Fibroblast of skin of back (primary cell): ENCODE data around the gene CHST15. TPM values are rescaled to one million over a fixed set of nuclear protein-coding genes. Genes with fewer than 3 reads are reported as not detected.

ENCODE experiments used
- DNase-seq: peaks from one replicate; pipeline ENCODE4 v3.0.0-alpha.2; 2013
- polyA plus RNA-seq, 2 experiments: library from polyadenylated mRNA; unstranded; fragments of 120-200 nt; gene quantifications; one replicate each; pipeline ENCODE4 v1.2.1, GENCODE V29; 2013; ENCODE audit not compliant: insufficient read length in 2 of 2

The CHST15 gene
- polyA plus RNA-seq (2013, experiment 1 of 2; ENCODE audit: insufficient read length) = 6.5 TPM
- polyA plus RNA-seq (2013, experiment 2 of 2; ENCODE audit: insufficient read length) = 5.2 TPM

- peak; percentile 71 for DNase-seq
Measured at GRCh38 chr10:124092860-124093773, at the start of gene CHST15. CHST15 (minus strand) TSS chr10:124093598; CDS start chr10:124046212, 47,386 bp downstream.

- no peak for DNase-seq
Measured at GRCh38 chr10:124142960-124143359, 49.6 kb upstream of the CHST15 start.

- DNase-seq = no peak
Measured at GRCh38 chr10:124142006-124142739, 48.8 kb upstream of the CHST15 start.

- no peak for DNase-seq
Measured at GRCh38 chr10:124138883-124139348, 45.5 kb upstream of the CHST15 start.

- DNase-seq = no peak
Measured at GRCh38 chr10:124138195-124138882, 44.9 kb upstream of the CHST15 start.

GRCh38 chr10:124134251-124134893 lies 41.0 kb upstream of the CHST15 start:
- DNase-seq = no peak

- no peak for DNase-seq
Measured at GRCh38 chr10:124132876-124133275, 39.5 kb upstream of the CHST15 start.

- DNase-seq = no peak
Measured at GRCh38 chr10:124132306-124132705, 38.9 kb upstream of the CHST15 start.

- no peak for DNase-seq
Measured at GRCh38 chr10:124131172-124131571, 37.8 kb upstream of the CHST15 start.

GRCh38 chr10:124130198-124130900 lies 37.0 kb upstream of the CHST15 start:
- no peak for DNase-seq

- no peak for DNase-seq
Measured at GRCh38 chr10:124129471-124129870, 36.1 kb upstream of the CHST15 start.

GRCh38 chr10:124128811-124129145 lies 35.4 kb upstream of the CHST15 start:
- no peak for DNase-seq

- no peak for DNase-seq
Measured at GRCh38 chr10:124127965-124128810, 34.8 kb upstream of the CHST15 start.

- no peak for DNase-seq
Measured at GRCh38 chr10:124127563-124127962, 34.2 kb upstream of the CHST15 start.

GRCh38 chr10:124126983-124127385 lies 33.6 kb upstream of the CHST15 start:
- no peak for DNase-seq

GRCh38 chr10:124126145-124126982 lies 33.0 kb upstream of the CHST15 start:
- no peak for DNase-seq

- peak; percentile 30 for DNase-seq
Measured at GRCh38 chr10:124125305-124126116, 32.1 kb upstream of the CHST15 start.

- DNase-seq = no peak
Measured at GRCh38 chr10:124124769-124125161, 31.4 kb upstream of the CHST15 start.
